HepG2 (cell line): ENCODE results near the gene ZNF383. TPM values are rescaled to one million over a fixed set of nuclear protein-coding genes. Genes with fewer than 3 reads are reported as not detected.
A peak's percentile ranks its signal among the peaks of the same experiment; 100 is the strongest.

Experiments used
- CREBL2 ChIP-seq: sonication (generic); formaldehyde crosslinking; IDR thresholded peaks from 2 replicates; pipeline ENCODE4 v1.8.1; 2023; ENCODE audit warnings: missing genetic modification reagents, mild to moderate bottlenecking, borderline replicate concordance
- CTCF ChIP-seq: sonication (generic); formaldehyde crosslinking; IDR thresholded peaks from 2 replicates; pipeline ENCODE4 v1.5.0; 2020; ENCODE audit warnings: mild to moderate bottlenecking, missing genetic modification reagents, moderate library complexity
- DMTF1 ChIP-seq: sonication (generic); formaldehyde crosslinking; IDR thresholded peaks from 2 replicates; pipeline ENCODE4 v1.4.0; 2020; ENCODE audit warnings: mild to moderate bottlenecking, missing genetic modification reagents
- EHMT2 ChIP-seq: fragments of 200-600 bp; sonication (generic); IDR thresholded peaks from 2 replicates; pipeline ENCODE4 v1.7.0; 2017; ENCODE audit warnings: antibody characterized with exemption, low read depth, low read length, borderline replicate concordance
- HOXA5 ChIP-seq: sonication (generic); formaldehyde crosslinking; IDR thresholded peaks from 2 replicates; pipeline ENCODE4 v1.4.0; 2020; ENCODE audit warnings: missing genetic modification reagents
- MIER2 ChIP-seq: IDR thresholded peaks from 2 replicates; pipeline ENCODE4 v1.6.1; 2016; ENCODE audit warnings: missing biosample characterization, missing genetic modification reagents
- MLXIP ChIP-seq: sonication (generic); formaldehyde crosslinking; IDR thresholded peaks from 2 replicates; pipeline ENCODE4 v1.9.0; 2021; ENCODE audit warnings: missing genetic modification reagents, borderline replicate concordance
- PRMT3 ChIP-seq: sonication (generic); formaldehyde crosslinking; IDR thresholded peaks from 2 replicates; pipeline ENCODE4 v1.8.1; 2022; ENCODE audit warnings: low read depth, mild to moderate bottlenecking, moderate library complexity, missing genetic modification reagents, borderline replicate concordance
- RFX5 ChIP-seq: IDR thresholded peaks from 2 replicates; pipeline ENCODE4 v1.6.1; 2011; ENCODE audit warnings: low read depth, low read length, improper control_type of control experiment
- SMYD3 ChIP-seq: sonication (generic); formaldehyde crosslinking; IDR thresholded peaks from 2 replicates; pipeline ENCODE4 v1.8.1; 2023; ENCODE audit warnings: mild to moderate bottlenecking, missing genetic modification reagents
- SP4 ChIP-seq: sonication (generic); formaldehyde crosslinking; IDR thresholded peaks from 2 replicates; pipeline ENCODE4 v1.8.1; 2023; ENCODE audit warnings: mild to moderate bottlenecking, missing genetic modification reagents
- SRF ChIP-seq: IDR thresholded peaks from 2 replicates; pipeline ENCODE4 v1.6.1; 2011; ENCODE audit warnings: mild to moderate bottlenecking, low read depth, low read length, moderate library complexity
- SRSF4 ChIP-seq: fragments of 200-400 bp; formaldehyde crosslinking; IDR thresholded peaks from one replicate; pipeline ENCODE4 v1.6.1; 2018; ENCODE audit warnings: mild to moderate bottlenecking, low read depth, low read length, moderate library complexity; ENCODE audit not compliant: poor library complexity, severe bottlenecking
- ZNF17 ChIP-seq: sonication (generic); formaldehyde crosslinking; IDR thresholded peaks from 2 replicates; pipeline ENCODE4 v1.5.0; 2020; ENCODE audit warnings: mild to moderate bottlenecking, missing genetic modification reagents
- ZNF24 ChIP-seq: fragments of 450-650 bp; IDR thresholded peaks from 2 replicates; pipeline ENCODE4 v1.6.1; 2017; ENCODE audit warnings: antibody characterized with exemption, mild to moderate bottlenecking
- ZNF263 ChIP-seq: sonication (generic); formaldehyde crosslinking; IDR thresholded peaks from 2 replicates; pipeline ENCODE4 v1.4.0; 2020; ENCODE audit warnings: missing genetic modification reagents
- ZNF34 ChIP-seq: sonication (generic); formaldehyde crosslinking; IDR thresholded peaks from 2 replicates; pipeline ENCODE4 v1.4.0; 2020; ENCODE audit warnings: mild to moderate bottlenecking, missing genetic modification reagents, borderline replicate concordance
- polyA plus RNA-seq, 8 experiments: library from polyadenylated mRNA; depleted of rRNA in 3 of 8; stranded (reverse) in 7 of 8; unstranded in 1 of 8; fragments of >200 nt; fragmentation: Illumina TruSeq in 4 of 8; extraction: Trizol in 4 of 8; gene quantifications; 2 replicates each; pipeline versions ENCODE4 v1.2.1 to v1.2.3, GENCODE V29; 2011 to 2016; ENCODE audit warnings: low read depth in 4 of 8, missing spikeins in 1 of 8, mixed read lengths in 1 of 8; ENCODE audit not compliant: insufficient read depth in 1 of 8
- total RNA-seq, 5 experiments: library from RNA; depleted of rRNA; stranded (reverse); fragments of >200 nt; fragmentation: Illumina TruSeq; extraction: Trizol; gene quantifications; 2 replicates each; pipeline ENCODE4 v1.2.3, GENCODE V29; 2016; ENCODE audit warnings: low read depth in 1 of 5

Gene ZNF383
- total and polyA plus RNA-seq, 2 of the 13 experiments (the other 11 are each of a cell fraction or from before 2014, with no cell fraction given) = 2.6 to 4.1 TPM

GRCh38 chr19:37172368-37173366 is 45.3 kb upstream of the ZNF383 start, which contains the start of gene ZNF585A (continued):
- TF ChIP-seq SRSF4 (no peak), ZNF24 (no peak), SP4 (CRISPR knock-in tag) (peak; percentile 55; the same call in 1 of the 2 replicates), HOXA5 (CRISPR knock-in tag) (0 out of 2 replicates have a peak, but pooled peaks have one; percentile 32), SRF (no peak), CTCF (CRISPR knock-in tag) (peak; percentile 49), DMTF1 (CRISPR knock-in tag) (0 out of 2 replicates have a peak, but pooled peaks have one; percentile 19), CREBL2 (no peak), PRMT3 (CRISPR knock-in tag) (no peak), ZNF263 (CRISPR knock-in tag) (no peak), ZNF34 (CRISPR knock-in tag) (peak; percentile 65; the same call in 1 of the 2 replicates), MIER2 (CRISPR knock-in tag) (peak; percentile 41; the same call in 1 of the 2 replicates), ZNF17 (CRISPR knock-in tag) (no peak), MLXIP (CRISPR knock-in tag) (peak; percentile 40; the same call in 1 of the 2 replicates), EHMT2 (peak; percentile 96), SMYD3 (CRISPR knock-in tag) (peak; percentile 59; the same call in 1 of the 2 replicates), RFX5 (no peak)
